Choroid plexus epithelial cell (primary cell): ENCODE measurements around the gene ZNF226.
A peak's percentile ranks its signal among the peaks of the same experiment; 100 is the strongest.
"Not testable (repeated sequence)": the region's sequence is repeated elsewhere in the genome, so short reads cannot be mapped to it uniquely, and the experiment has no call there.

ENCODE experiments used
- DNase-seq: peaks from one replicate; pipeline ENCODE4 v3.0.0-alpha.2; 2010; ENCODE audit warnings: low read depth
- H3K4me3 ChIP-seq: 2 replicates; pipeline ENCODE4 v1.5.1; 2011; ENCODE audit warnings: low read depth, mild to moderate bottlenecking, control low read depth, low read length, moderate library complexity
- TF ChIP-seq, protein P1 (sequence below): conservative IDR thresholded peaks from 2 replicates; pipeline ENCODE4 v1.5.1; 2011; ENCODE audit warnings: low read depth, mild to moderate bottlenecking, control low read depth, inconsistent platforms, low read length, moderate library complexity

Gene ZNF226

DNA sequence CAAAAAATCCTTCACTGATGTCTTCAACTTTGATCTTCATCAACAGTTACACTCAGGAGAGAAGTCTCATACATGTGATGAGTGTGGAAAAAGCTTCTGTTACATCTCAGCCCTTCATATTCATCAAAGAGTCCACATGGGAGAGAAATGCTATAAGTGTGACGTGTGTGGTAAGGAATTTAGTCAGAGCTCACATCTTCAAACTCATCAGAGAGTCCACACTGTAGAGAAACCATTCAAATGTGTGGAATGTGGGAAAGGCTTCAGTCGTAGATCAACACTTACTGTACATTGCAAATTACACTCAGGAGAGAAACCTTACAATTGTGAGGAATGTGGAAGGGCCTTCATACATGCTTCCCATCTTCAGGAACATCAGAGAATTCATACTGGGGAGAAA is 8.4 kb upstream of the ZNF226 start:
- H3K4me3 ChIP-seq, result no peak overlapping the region
- TF ChIP-seq, protein P1, sequence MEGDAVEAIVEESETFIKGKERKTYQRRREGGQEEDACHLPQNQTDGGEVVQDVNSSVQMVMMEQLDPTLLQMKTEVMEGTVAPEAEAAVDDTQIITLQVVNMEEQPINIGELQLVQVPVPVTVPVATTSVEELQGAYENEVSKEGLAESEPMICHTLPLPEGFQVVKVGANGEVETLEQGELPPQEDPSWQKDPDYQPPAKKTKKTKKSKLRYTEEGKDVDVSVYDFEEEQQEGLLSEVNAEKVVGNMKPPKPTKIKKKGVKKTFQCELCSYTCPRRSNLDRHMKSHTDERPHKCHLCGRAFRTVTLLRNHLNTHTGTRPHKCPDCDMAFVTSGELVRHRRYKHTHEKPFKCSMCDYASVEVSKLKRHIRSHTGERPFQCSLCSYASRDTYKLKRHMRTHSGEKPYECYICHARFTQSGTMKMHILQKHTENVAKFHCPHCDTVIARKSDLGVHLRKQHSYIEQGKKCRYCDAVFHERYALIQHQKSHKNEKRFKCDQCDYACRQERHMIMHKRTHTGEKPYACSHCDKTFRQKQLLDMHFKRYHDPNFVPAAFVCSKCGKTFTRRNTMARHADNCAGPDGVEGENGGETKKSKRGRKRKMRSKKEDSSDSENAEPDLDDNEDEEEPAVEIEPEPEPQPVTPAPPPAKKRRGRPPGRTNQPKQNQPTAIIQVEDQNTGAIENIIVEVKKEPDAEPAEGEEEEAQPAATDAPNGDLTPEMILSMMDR, result no peak

DNA sequence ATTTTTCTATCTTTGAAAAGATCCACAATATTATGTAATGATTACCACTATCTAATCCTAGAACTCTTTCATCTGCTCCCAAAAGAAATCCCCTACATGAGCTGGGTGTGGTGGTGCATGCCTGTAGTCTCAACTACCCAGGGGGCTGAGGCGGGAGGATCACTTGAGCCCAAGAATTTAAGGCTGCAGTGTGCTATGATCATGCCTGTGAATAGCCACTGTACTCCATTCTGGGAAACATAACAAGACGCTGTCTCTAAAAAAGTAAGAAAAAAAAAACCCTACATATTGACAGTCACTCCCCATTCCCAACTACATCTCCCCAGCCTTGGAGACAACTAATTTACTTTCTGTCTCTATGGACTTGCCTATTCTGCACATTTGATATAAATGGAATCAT is 1.1 kb upstream of the ZNF226 start:
- DNase-seq, result no peak
- H3K4me3 ChIP-seq, result no peak overlapping the region
- TF ChIP-seq, protein P1, result no peak

More for the DNA sequence above, 8.4 kb upstream of the ZNF226 start:
- DNase-seq, result no peak

DNA sequence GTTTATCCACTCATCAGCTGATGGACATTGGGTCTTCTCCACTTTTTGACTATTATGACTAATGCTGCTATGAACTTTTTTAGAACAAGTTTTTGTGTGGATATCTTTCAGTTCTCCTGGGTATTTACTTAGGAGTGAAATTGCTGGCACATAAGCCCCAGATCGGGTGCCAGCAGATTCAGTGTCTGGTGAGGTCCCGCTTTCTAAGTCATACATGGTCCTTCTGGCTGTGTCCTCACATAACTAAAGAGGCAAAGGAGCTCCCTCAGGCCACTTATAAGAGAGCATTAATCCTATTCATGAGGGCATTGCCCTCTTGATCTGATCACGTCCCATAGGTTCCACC is 600 bp upstream of the ZNF226 start:
- no peak for DNase-seq
- TF ChIP-seq, protein P1, result no peak
- H3K4me3 ChIP-seq, result peak overlapping the region; percentile 69

DNA sequence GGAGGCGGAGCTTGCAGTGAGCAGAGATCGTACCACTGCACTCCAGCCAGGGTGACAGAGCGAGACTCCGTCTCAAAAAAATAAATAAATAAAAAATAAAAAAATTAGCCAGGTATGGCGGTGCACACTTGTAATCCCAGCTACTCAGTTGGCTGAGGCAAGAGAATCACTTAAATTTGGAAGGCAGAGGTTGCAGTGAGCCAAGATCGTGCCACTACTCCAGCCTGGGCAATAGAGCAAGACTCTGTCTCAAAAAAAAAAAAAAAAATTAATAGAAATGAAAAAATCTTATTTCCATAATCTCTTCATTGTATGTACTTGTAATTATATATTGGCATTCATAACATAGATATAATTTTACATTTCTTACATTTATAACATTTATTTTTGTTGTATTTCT is 5.8 kb downstream of the ZNF226 start:
- not testable (repeated sequence) for H3K4me3 ChIP-seq, DNase-seq

DNA sequence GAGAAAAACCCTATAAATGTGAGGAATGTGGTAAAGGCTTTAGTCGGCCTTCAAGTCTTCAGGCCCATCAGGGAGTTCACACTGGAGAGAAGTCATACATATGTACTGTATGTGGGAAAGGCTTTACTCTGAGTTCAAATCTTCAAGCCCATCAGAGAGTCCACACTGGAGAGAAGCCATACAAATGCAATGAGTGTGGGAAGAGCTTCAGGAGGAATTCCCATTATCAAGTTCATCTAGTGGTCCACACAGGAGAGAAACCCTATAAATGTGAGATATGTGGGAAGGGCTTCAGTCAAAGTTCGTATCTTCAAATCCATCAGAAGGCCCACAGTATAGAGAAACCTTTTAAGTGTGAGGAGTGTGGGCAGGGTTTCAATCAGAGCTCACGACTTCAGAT is 11.7 kb downstream of the ZNF226 start:
- DNase-seq, result peak; percentile 18
- TF ChIP-seq, protein P1, result no peak
- H3K4me3 ChIP-seq, result no peak overlapping the region

DNA sequence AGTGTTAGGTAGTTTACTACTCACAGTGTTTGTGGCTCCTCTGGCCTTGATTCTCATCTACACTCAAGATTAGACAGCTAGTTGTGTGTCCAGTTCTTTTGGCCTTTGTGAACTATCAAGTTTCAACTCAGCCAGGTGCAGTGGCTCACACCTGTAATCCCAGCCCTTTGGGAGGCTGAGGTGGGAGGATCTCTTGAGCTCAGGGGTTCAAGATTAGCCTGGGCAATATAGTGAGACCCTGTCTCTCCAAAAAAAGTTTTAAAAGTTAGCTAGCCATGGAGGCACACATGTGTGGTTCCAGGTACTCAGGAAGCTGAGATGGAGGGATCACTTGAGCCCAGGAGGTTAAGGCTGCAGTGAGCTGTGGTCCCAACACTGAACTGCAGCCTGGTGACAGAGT is 16.1 kb downstream of the ZNF226 start:
- no peak overlapping the region for H3K4me3 ChIP-seq
- DNase-seq, result no peak
- TF ChIP-seq, protein P1, result no peak

DNA sequence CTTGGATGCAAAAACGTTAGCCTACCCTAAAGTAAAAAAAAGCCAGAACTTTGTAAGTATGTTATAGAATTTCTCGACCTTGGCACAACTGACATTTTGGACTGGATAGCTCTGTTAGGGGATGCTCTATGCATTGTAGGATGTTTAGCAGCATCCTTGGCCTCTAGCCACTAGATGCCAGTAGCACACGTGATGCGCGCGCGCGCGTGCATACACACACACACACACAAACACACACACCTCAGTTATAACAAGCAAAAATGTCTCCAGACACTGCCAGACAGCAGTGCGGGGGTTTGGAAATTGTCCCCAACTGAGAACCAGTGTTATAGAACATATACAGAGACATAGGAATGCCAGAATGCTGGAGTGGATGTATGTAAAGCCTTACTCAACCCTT is 17.2 kb downstream of the ZNF226 start:
- no peak overlapping the region for H3K4me3 ChIP-seq
- TF ChIP-seq, protein P1, result no peak
- no peak for DNase-seq

DNA sequence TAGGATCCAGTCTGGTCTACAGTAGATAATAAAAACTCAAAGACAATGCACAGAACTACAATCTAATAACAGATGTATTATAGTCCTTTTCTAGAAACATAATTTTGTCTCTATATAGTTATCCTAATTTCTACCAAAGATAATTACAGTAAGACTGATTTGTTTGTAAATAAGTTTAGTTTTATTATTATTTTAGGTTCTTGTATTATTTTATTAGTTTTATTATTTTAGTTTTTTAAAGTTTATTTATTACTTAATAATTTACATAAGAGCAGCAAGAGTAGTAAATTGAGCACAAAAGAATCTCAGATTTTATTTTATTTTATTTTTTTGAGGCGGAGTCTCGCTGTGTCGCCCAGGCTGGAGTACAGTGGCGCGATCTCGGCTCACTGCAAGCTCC is 25.1 kb downstream of the ZNF226 start:
- DNase-seq, result no peak
- H3K4me3 ChIP-seq, result no peak overlapping the region
- TF ChIP-seq, protein P1, result no peak
